Measurements from ENCODE around the gene USHBP1. TPM values are rescaled to one million over a fixed set of nuclear protein-coding genes. Genes with fewer than 3 reads are reported as not detected.
A peak's percentile ranks its signal among the peaks of the same experiment; 100 is the strongest.

Gene USHBP1
- total and polyA plus RNA-seq, 2 of the 13 experiments (the other 11 are each of a cell fraction or from before 2014, with no cell fraction given) = 0.15 to 1.5 TPM

DNA sequence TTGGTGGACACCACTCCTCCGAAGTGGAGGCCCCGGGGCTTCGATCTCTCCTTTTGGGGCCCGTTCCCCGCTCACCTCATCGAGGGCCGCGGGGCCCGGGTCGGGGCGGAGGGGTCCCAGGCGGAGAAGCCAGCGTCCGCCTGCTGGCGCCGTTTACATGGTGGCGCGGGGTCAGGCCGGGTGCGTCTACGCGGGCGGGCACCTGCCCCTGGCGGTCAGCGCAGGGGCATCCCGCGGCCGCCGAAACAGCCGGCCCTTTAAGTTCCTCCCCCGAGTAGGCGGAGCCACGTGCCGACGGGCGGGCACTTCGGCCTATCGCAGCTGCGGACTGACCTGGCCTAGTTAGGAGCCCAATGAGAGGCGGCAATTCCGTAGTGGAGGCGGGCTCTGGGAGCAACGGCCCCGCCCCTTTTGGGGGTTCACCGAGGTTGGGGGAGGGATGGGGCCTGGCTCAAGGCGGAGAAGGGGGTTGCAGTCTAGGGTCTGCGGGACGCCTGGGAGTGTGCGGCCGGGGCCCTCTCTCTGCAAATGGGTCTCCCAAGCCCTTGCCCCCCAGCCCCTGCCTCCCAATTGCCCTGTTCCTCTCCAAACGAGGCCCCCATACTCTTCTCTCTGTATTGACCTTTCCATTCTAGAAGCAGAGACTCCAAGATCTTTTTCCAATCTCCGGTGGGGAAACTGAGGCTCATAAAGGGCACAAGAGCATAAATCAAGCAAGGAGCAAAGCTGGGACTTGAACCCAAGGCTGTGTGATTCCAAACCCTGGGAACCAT lies 38.8 kb upstream of the USHBP1 start, which contains the start of gene ABHD8 (continued):
- TF ChIP-seq MAFF (IDR thresholded peaks at IDR 0.05; ENCODE audit: low read depth, low read length) = no peak
- TF ChIP-seq ZNF788 (CRISPR knock-in tag; IDR thresholded peaks at IDR 0.05; ENCODE audit: borderline replicate concordance) = no peak
- 0 out of 2 replicates have a peak, but pooled peaks have one; percentile 41 for TF ChIP-seq PHF21A (CRISPR knock-in tag; IDR thresholded peaks at IDR 0.05)
- no peak for TF ChIP-seq ZNF713 (CRISPR knock-in tag; IDR thresholded peaks at IDR 0.05)
- no peak for TF ChIP-seq PHF5A (CRISPR knock-in tag; IDR thresholded peaks at IDR 0.05; ENCODE audit: low read depth, unreplicated experiment)
- peak; percentile 45; the same call in 1 of the 2 replicates for TF ChIP-seq MXD1 (CRISPR knock-in tag; IDR thresholded peaks at IDR 0.05)
- 0 out of 2 replicates have a peak, but pooled peaks have one; percentile 15 for TF ChIP-seq ELF3 (CRISPR knock-in tag; IDR thresholded peaks at IDR 0.05)
- no peak for TF ChIP-seq ZNF530 (CRISPR knock-in tag; IDR thresholded peaks at IDR 0.05; ENCODE audit: low read depth)
- TF ChIP-seq MIER2 (CRISPR knock-in tag; IDR thresholded peaks at IDR 0.05) = no peak
- TF ChIP-seq HNRNPL (IDR thresholded peaks at IDR 0.05; ENCODE audit: low read depth, low read length) = peak; percentile 77
- TF ChIP-seq ZBTB1 (CRISPR knock-in tag; IDR thresholded peaks at IDR 0.05; ENCODE audit: borderline replicate concordance) = no peak
- TF ChIP-seq THAP11 (CRISPR knock-in tag; IDR thresholded peaks at IDR 0.05) = peak; percentile 79
- TF ChIP-seq STAG1 (CRISPR knock-in tag; IDR thresholded peaks at IDR 0.05) = peak; percentile 17; the same call in 1 of the 2 replicates
- peak; percentile 54 for TF ChIP-seq ZNF607 (CRISPR knock-in tag; IDR thresholded peaks at IDR 0.05; ENCODE audit: borderline replicate concordance)
- TF ChIP-seq ATF2 (CRISPR knock-in tag; IDR thresholded peaks at IDR 0.05) = no peak
- no peak for TF ChIP-seq ZNF776 (CRISPR knock-in tag; IDR thresholded peaks at IDR 0.05)
- no peak for TF ChIP-seq HNF1A (IDR thresholded peaks at IDR 0.05; ENCODE audit: low read depth)
- no peak for TF ChIP-seq HNF1A (CRISPR knock-in tag; IDR thresholded peaks at IDR 0.05; ENCODE audit: borderline replicate concordance)
- no peak for TF ChIP-seq GFI1 (CRISPR knock-in tag; IDR thresholded peaks at IDR 0.05; ENCODE audit: borderline replicate concordance)
- no peak for TF ChIP-seq NCOR1 (IDR thresholded peaks at IDR 0.05; ENCODE audit: borderline replicate concordance, low read length)
- peak; percentile 74 for TF ChIP-seq GABPB1 (CRISPR knock-in tag; IDR thresholded peaks at IDR 0.05)

Measured in HepG2 (cell line).